Body of pancreas (tissue), 4 donors: Measurements from ENCODE around the gene CHST3. TPM values are rescaled to one million over a fixed set of nuclear protein-coding genes. Genes with fewer than 3 reads are reported as not detected.

ENCODE experiments used
- ATAC-seq: fragments of 150-250 bp; one replicate; pipeline ENCODE4 v1.9.1; 2016
- DNase-seq, 4 donors: peaks; one replicate each; pipeline ENCODE4 v3.0.0-alpha.2; 2019
- H3K27ac ChIP-seq, 4 donors: fragments of 200-600 bp; sonication (generic); 1 replicate in 3 of 4; 2 replicates in 1 of 4; pipeline versions ENCODE4 v1.5.1 to v1.6.1; 2016 to 2019; ENCODE audit warnings: mild to moderate bottlenecking in 1 of 4, mixed read lengths in 1 of 4, moderate library complexity in 1 of 4
- H3K27me3 ChIP-seq, 2 donors: fragments of 200-600 bp; sonication (generic); one replicate each; pipeline ENCODE4 v1.6.0; 2016; ENCODE audit warnings: mild to moderate bottlenecking in 1 of 2
- H3K36me3 ChIP-seq, 2 donors: fragments of 200-600 bp; sonication (generic); replicated peaks in 1 of 2; 2 replicates each; pipeline ENCODE4 v1.5.1; 2016; ENCODE audit warnings: low read depth in 2 of 2; ENCODE audit not compliant: insufficient read depth in 1 of 2
- H3K4me1 ChIP-seq: fragments of 200-600 bp; sonication (generic); one replicate; pipeline ENCODE4 v1.6.0; 2016
- H3K4me3 ChIP-seq, 2 donors: fragments of 200-600 bp; sonication (generic); 1 replicate in 1 of 2; 2 replicates in 1 of 2; pipeline ENCODE4 v1.5.1; 2016 to 2019
- H3K9me3 ChIP-seq, 3 donors: fragments of 200-600 bp; sonication (generic); 1 replicate in 2 of 3; 2 replicates in 1 of 3; pipeline ENCODE4 v1.5.1; 2016
- POLR2A ChIP-seq, 3 donors: fragments of 450-650 bp; IDR thresholded peaks; one replicate each; pipeline ENCODE4 v1.6.1; 2016; ENCODE audit warnings: antibody characterized with exemption in 3 of 3, mild to moderate bottlenecking in 2 of 3
- WGBS, 2 donors: methylation state at CpG; one replicate each; pipeline ENCODE4 v1.1.5; 2017; 5-methylcytosine and 5-hydroxymethylcytosine counted together
- intact Hi-C: fragments of 100-400 bp; cut with DNase I; formaldehyde crosslinking; loops from one replicate; pipeline ENCODE4 v1.15.1; 2023
- total RNA-seq, 2 donors: library from RNA; depleted of rRNA; stranded (reverse); fragments of >200 nt; gene quantifications; one replicate each; pipeline ENCODE4 v1.1.0, GENCODE V29; 2016
- TF ChIP-seq, protein P1 (sequence below), 7 experiments: fragments of 450-650 bp in 4 of 7; fragments of 200-600 bp in 3 of 7; sonication (generic) in 3 of 7; IDR thresholded peaks; one replicate each; pipeline ENCODE4 v1.5.1; 2016 to 2019; ENCODE audit warnings: antibody characterized with exemption in 7 of 7

The CHST3 gene
- total RNA-seq, 2 donors from 2014 or later: 8.6 to 19.4 TPM

DNA sequence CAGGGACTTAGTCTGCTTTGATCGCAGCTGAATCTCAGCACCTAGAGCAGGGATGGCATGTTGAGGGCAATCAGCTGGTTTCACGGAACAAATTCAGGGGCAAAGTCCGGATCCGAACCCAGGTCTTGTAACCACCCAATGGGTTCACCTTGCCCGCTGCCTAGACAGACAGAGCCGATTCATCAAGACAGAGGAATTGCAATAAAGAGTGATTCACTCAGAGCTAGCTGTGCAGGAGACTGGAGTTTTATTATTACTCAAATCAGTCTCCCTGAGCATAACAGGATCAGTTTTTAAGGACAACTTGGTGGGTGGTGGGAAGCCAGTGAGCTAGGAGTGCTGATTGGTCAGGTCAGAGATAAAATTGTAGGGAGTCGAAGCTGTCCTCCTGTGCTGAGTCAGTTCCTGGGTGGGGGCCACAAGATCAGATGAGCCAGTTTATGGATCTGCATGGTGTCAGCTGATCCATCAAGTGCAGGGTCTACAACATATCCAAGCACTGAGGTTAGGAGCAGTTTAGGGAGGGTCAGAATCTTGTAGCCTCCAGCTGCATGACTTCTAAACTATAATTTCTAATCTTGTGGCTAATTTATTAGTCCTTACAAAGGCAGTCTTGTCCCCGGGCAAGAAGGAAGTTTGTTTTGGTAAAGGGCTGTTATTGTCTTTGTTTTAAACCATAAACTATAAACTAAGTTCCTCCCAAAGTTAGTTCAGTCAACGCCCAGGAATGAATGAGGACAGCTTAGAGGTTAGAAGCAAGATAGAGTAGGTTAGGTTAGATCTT, 43.5 kb upstream of the CHST3 start:
- intact Hi-C loops: no loop called here
- H3K9me3 ChIP-seq: no peaks in the 10 kb centered on the region
- H3K27me3 ChIP-seq: no peaks in the 10 kb centered on the region
- H3K27ac ChIP-seq: peak overlapping the region in 1 of 4 donors; percentile 3
- ATAC-seq: no peak
- WGBS, 2 donors: 63% methylated on average over 9 of the region's 9 CpGs
- TF ChIP-seq, protein P1, sequence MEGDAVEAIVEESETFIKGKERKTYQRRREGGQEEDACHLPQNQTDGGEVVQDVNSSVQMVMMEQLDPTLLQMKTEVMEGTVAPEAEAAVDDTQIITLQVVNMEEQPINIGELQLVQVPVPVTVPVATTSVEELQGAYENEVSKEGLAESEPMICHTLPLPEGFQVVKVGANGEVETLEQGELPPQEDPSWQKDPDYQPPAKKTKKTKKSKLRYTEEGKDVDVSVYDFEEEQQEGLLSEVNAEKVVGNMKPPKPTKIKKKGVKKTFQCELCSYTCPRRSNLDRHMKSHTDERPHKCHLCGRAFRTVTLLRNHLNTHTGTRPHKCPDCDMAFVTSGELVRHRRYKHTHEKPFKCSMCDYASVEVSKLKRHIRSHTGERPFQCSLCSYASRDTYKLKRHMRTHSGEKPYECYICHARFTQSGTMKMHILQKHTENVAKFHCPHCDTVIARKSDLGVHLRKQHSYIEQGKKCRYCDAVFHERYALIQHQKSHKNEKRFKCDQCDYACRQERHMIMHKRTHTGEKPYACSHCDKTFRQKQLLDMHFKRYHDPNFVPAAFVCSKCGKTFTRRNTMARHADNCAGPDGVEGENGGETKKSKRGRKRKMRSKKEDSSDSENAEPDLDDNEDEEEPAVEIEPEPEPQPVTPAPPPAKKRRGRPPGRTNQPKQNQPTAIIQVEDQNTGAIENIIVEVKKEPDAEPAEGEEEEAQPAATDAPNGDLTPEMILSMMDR (IDR thresholded peaks at IDR 0.05): no peak
- TF ChIP-seq POLR2A (IDR thresholded peaks at IDR 0.05): no peak
- peaks cover 11% of the 10 kb centered on the region for H3K4me1 ChIP-seq
- no peak for DNase-seq
- no peaks in the 10 kb centered on the region for H3K36me3 ChIP-seq
- no peak overlapping the region for H3K4me3 ChIP-seq

DNA sequence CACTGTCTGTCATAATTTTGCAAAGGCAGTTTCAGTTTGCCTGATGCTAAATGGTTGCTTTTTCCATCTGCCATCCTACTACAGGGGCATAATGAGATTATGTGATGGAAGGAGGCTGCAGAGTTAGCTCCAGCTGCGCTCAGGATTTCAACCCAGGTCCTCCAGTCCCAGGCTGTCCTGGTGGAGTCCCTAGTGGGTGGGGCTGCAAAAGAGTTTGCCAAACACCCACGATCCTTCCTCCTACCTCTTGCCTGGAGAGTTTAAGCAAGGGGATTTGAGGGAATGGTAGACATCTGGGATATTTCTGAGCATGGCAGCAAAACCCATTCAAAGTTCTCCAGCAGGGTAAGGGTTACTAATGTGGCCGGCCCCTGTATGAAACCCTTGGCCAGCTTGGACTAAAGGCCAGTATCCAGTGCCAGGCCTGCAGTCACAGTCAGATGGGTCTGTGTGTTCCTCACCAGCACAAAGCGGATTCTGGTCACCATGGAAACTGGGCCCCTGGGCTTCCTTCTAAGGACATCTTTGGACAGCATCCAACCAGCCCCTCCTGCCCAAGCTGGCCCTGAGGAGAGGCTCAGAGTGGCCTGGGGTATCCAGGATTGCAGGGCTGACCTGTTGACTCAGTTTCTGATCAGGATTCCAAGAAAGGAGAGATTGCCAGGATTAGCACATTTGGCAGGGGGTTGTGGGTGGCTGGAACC, 42.7 kb upstream of the CHST3 start:
- Histone ChIP-seq H3K36me3 (no peaks in the 10 kb centered on the region), H3K27ac (peak overlapping the region in 1 of 4 donors; percentile 3), H3K27me3 (no peaks in the 10 kb centered on the region), H3K4me1 (peaks cover 11% of the 10 kb centered on the region), H3K4me3 (no peak overlapping the region), H3K9me3 (no peaks in the 10 kb centered on the region)
- WGBS, 2 donors: 45 to 65% methylated on average over 2 to 4 of the region's 4 CpGs
- intact Hi-C loops: no loop called here
- ATAC-seq (peak; percentile 18), DNase-seq (peak; percentile 14 to 39 (median 29))
- TF ChIP-seq POLR2A (IDR thresholded peaks at IDR 0.05): no peak
- TF ChIP-seq, protein P1 (IDR thresholded peaks at IDR 0.05): no peak

DNA sequence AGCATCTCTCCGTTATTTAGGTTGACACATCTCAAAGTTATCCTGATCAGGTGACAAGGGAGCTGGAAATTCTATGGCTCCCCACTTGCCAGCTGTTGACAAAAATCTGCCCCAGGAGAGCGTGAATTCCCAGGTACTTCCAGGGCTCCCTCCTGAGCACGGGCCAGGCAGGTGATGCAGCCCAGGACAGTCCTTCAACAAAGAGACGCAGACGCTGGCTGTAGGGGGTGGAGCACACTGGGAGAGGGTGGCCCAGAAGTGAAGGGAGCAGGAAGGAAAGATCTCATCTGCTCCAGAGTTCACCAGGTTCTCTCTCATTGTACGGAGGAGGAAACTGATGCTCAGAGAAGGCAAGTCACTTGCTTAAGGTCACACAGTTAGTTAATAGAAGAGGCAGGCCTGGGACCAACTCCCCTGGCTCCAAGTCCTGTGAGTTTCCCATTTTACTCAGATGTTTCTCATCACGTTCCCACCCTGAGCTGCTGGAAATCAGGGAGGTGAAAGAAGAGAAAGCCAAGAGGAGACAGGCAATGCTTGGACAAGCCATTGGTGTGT, 41.0 kb upstream of the CHST3 start:
- peaks cover 14% of the 10 kb centered on the region for H3K4me1 ChIP-seq
- WGBS, 2 donors: 50 to 66% methylated on average over 7 of the region's 7 CpGs
- H3K9me3 ChIP-seq: no peaks in the 10 kb centered on the region
- intact Hi-C loops: no loop called here
- no peak for ATAC-seq
- TF ChIP-seq, protein P1 (IDR thresholded peaks at IDR 0.05): no peak
- no peak for TF ChIP-seq POLR2A (IDR thresholded peaks at IDR 0.05)
- no peak for DNase-seq
- H3K4me3 ChIP-seq: no peak overlapping the region
- no peaks in the 10 kb centered on the region for H3K36me3 ChIP-seq
- H3K27ac ChIP-seq: no peak overlapping the region
- H3K27me3 ChIP-seq: no peaks in the 10 kb centered on the region

DNA sequence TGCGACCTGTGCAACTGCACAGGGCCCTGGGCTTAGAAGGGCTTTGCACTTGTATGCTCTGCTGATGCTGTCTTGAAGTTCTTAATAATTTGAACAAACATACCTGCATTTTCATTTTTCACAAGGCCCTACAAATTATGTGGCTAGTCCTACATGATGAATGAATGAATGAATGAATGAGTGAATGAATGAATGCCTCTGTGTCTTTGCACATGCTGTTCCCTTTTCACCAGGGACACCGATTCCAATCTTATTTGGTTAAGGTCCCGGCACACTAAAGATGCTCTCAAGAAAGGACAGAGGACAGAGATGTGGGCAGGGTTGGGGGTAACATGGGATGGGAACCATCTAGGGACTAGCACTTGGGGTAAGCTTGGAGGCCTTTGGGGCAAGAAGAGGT, 39.4 kb upstream of the CHST3 start:
- Histone ChIP-seq H3K4me3 (no peak overlapping the region), H3K4me1 (peaks cover 16% of the 10 kb centered on the region), H3K36me3 (no peaks in the 10 kb centered on the region), H3K9me3 (no peaks in the 10 kb centered on the region), H3K27me3 (no peaks in the 10 kb centered on the region), H3K27ac (no peak overlapping the region)
- ATAC-seq (no peak), DNase-seq (no peak)
- TF ChIP-seq, protein P1 (IDR thresholded peaks at IDR 0.05): no peak
- no peak for TF ChIP-seq POLR2A (IDR thresholded peaks at IDR 0.05)
- intact Hi-C loops: no loop called here
- 73 to 87% methylated on average over 3 of the region's 3 CpGs for WGBS, 2 donors
